Measurements from ENCODE around the gene EFS. TPM values are rescaled to one million over a fixed set of nuclear protein-coding genes. Genes with fewer than 3 reads are reported as not detected.

The EFS gene
- total RNA-seq, 4 donors from 2014 or later = 31.4 to 38.2 (median 34.2) TPM

GRCh38 chr14:23319746-23320583 is 45.0 kb downstream of the EFS start:
- no peaks in the 10 kb centered on the region for H3K9me3 ChIP-seq
- WGBS, 2 donors = 85 to 89% methylated on average over 17 of the region's 17 CpGs
- TF ChIP-seq EP300 (IDR thresholded peaks at IDR 0.05) = no peak
- no peak for TF ChIP-seq POLR2A (IDR thresholded peaks at IDR 0.05)
- no peak for TF ChIP-seq CTCF (IDR thresholded peaks at IDR 0.05)

GRCh38 chr14:23316300-23316699 is 48.7 kb downstream of the EFS start:
- H3K36me3 ChIP-seq = peaks cover 0 to 12% (median 0%) of the 10 kb centered on the region in 3 donors
- H3K4me3 ChIP-seq = no peak overlapping the region
- no peak overlapping the region for H3K27ac ChIP-seq
- TF ChIP-seq EP300 (IDR thresholded peaks at IDR 0.05) (no peak), POLR2A (IDR thresholded peaks at IDR 0.05) (no peak), CTCF (IDR thresholded peaks at IDR 0.05) (no peak)
- no peaks in the 10 kb centered on the region for H3K9me3 ChIP-seq
- no peaks in the 10 kb centered on the region for H3K27me3 ChIP-seq
- 83 to 85% methylated on average over 5 of the region's 5 CpGs for WGBS, 2 donors
- DNase-seq (ENCODE audit: low spot score in 2 of 2) = no peak
- H3K4me1 ChIP-seq = peaks cover 0 to 9% (median 7%) of the 10 kb centered on the region in 4 donors

More at GRCh38 chr14:23319746-23320583, 45.0 kb downstream of the EFS start:
- Histone ChIP-seq H3K4me1 (peaks cover 5 to 35% (median 19%) of the 10 kb centered on the region in 4 donors), H3K27me3 (no peaks in the 10 kb centered on the region), H3K27ac (peak overlapping the region; percentile 90 to 98 (median 95)), H3K4me3 (peak overlapping the region; percentile 28 to 78 (median 38)), H3K36me3 (peaks cover 0 to 22% (median 18%) of the 10 kb centered on the region in 3 donors)
- DNase-seq (ENCODE audit: low spot score in 2 of 2) = no peak

GRCh38 chr14:23310546-23310945 is 54.4 kb downstream of the EFS start:
- TF ChIP-seq CTCF (IDR thresholded peaks at IDR 0.05) (no peak), POLR2A (IDR thresholded peaks at IDR 0.05) (no peak), EP300 (IDR thresholded peaks at IDR 0.05) (no peak)
- Histone ChIP-seq H3K27me3 (no peaks in the 10 kb centered on the region), H3K9me3 (no peaks in the 10 kb centered on the region), H3K36me3 (peaks cover 0 to 49% (median 0%) of the 10 kb centered on the region in 3 donors), H3K4me1 (peaks cover 5 to 36% (median 25%) of the 10 kb centered on the region in 4 donors), H3K27ac (no peak overlapping the region), H3K4me3 (no peak overlapping the region)
- WGBS, 2 donors = 79 to 100% methylated on average over 1 of the region's 1 CpG
- DNase-seq (ENCODE audit: low spot score in 2 of 2) = no peak

GRCh38 chr14:23308721-23309445 is 56.1 kb downstream of the EFS start:
- WGBS, 2 donors = 85 to 86% methylated on average over 17 of the region's 17 CpGs
- H3K4me3 ChIP-seq = no peak overlapping the region

More at GRCh38 chr14:23308721-23309445, 56.1 kb downstream of the EFS start:
- peaks cover 0 to 49% (median 0%) of the 10 kb centered on the region in 3 donors for H3K36me3 ChIP-seq
- no peaks in the 10 kb centered on the region for H3K27me3 ChIP-seq
- peaks cover 5 to 40% (median 25%) of the 10 kb centered on the region in 4 donors for H3K4me1 ChIP-seq
- H3K9me3 ChIP-seq = no peaks in the 10 kb centered on the region
- peak overlapping the region in 1 of 4 donors; percentile 8 for H3K27ac ChIP-seq
- TF ChIP-seq POLR2A (IDR thresholded peaks at IDR 0.05) (no peak), EP300 (IDR thresholded peaks at IDR 0.05) (no peak), CTCF (IDR thresholded peaks at IDR 0.05) (no peak)
- DNase-seq (ENCODE audit: low spot score in 2 of 2) = no peak

Measured in tibial nerve (tissue), 4 donors.